HCT116 (cell line): Measurements from ENCODE around the gene CCDC57. TPM values are rescaled to one million over a fixed set of nuclear protein-coding genes. Genes with fewer than 3 reads are reported as not detected.

Experiments
- ATAC-seq: fragments of 200-7000 bp; cut with Tn5 transposase; 2 replicates; pipeline ENCODE4 v1.9.1; 2020; ENCODE audit warnings: mild to moderate bottlenecking, moderate library complexity
- BruUV-seq: library from RNA; stranded (reverse); fragments of 400-500 nt; replicated peaks from 2 replicates; lab custom pipeline; 2021; lab: Mats Ljungman, UMichigan
- CTCF ChIA-PET: fragments of 300-600 bp; sonication (Branson Sonifier 250); formaldehyde crosslinking; loops from one replicate; lab custom pipeline; 2021; ENCODE audit warnings: antibody characterized with exemption; lab: Charles Lee
- POLR2A ChIA-PET: fragments of 300-600, 350-600 bp; sonication (Branson Sonifier 250); formaldehyde crosslinking; loops from one replicate; lab custom pipeline; 2021; ENCODE audit warnings: antibody characterized with exemption; lab: Charles Lee
- RAD21 ChIA-PET, 2 experiments: fragments of 300-600 bp; sonication (Branson Sonifier 250); formaldehyde crosslinking; loops; one replicate each; lab custom pipeline; 2023; ENCODE audit warnings: low total read pairs in 2 of 2; ENCODE audit not compliant: uncharacterized antibody in 2 of 2, unreplicated experiment in 2 of 2, low non-redundant PET in 1 of 2; lab: Charles Lee
- DNase-seq: peaks from one replicate; pipeline ENCODE4 v3.0.0-alpha.2; 2010; ENCODE audit warnings: low read depth, low spot score
- H2AFZ ChIP-seq: fragments of 200-600 bp; shearing (Covaris generic), sonication (generic); 2 replicates; pipeline ENCODE4 v1.6.1; 2017; ENCODE audit warnings: low read depth, mixed run types, mixed read lengths, antibody characterized with exemption, low read length; ENCODE audit not compliant: poor library complexity, severe bottlenecking
- H3K27ac ChIP-seq: 2 replicates; pipeline ENCODE4 v1.5.1; 2012; ENCODE audit warnings: low read depth, low read length
- H3K27me3 ChIP-seq: fragments of 200-600 bp; sonication (generic); 2 replicates; pipeline ENCODE4 v1.6.1; 2016; ENCODE audit warnings: mixed run types, low read length, mixed read lengths; ENCODE audit not compliant: insufficient read depth
- H3K36me3 ChIP-seq, 2 experiments: fragments of 200-500 bp in 1 of 2; fragments of 200-600 bp in 1 of 2; sonication (Bioruptor generic) in 1 of 2; sonication (generic) in 1 of 2; 2 replicates each; pipeline versions ENCODE4 v1.5.1 to v1.6.1; 2014 to 2016; ENCODE audit warnings: low read length in 2 of 2, inconsistent platforms in 1 of 2, mixed read lengths in 1 of 2, mixed run types in 1 of 2; ENCODE audit not compliant: insufficient read depth in 2 of 2, control insufficient read depth in 1 of 2
- H3K4me1 ChIP-seq, 2 experiments: fragments of 200-600 bp in 1 of 2; sonication (generic) in 1 of 2; 2 replicates each; pipeline versions ENCODE4 v1.5.1 to v1.6.1; 2012 to 2017; ENCODE audit warnings: low read length in 2 of 2, inconsistent platforms in 1 of 2, mild to moderate bottlenecking in 1 of 2, mixed read lengths in 1 of 2, mixed run types in 1 of 2, moderate library complexity in 1 of 2; ENCODE audit not compliant: insufficient read depth in 2 of 2, control insufficient read depth in 1 of 2
- H3K4me2 ChIP-seq: fragments of 200-600 bp; sonication (generic); 2 replicates; pipeline ENCODE4 v1.6.1; 2017; ENCODE audit warnings: mixed run types, low read length, mixed read lengths
- H3K4me3 ChIP-seq, 2 experiments: fragments of 200-600 bp in 1 of 2; sonication (generic) in 1 of 2; replicated peaks in 1 of 2; 2 replicates each; pipeline ENCODE4 v1.5.1; 2011 to 2016; ENCODE audit warnings: low read length in 2 of 2, control low read depth in 1 of 2, low read depth in 1 of 2, mild to moderate bottlenecking in 1 of 2, mixed read lengths in 1 of 2, mixed run types in 1 of 2
- H3K79me2 ChIP-seq: fragments of 200-600 bp; sonication (generic); 2 replicates; pipeline ENCODE4 v1.6.1; 2017; ENCODE audit warnings: mild to moderate bottlenecking, mixed run types, low read length, moderate library complexity, mixed read lengths; ENCODE audit not compliant: insufficient read depth
- H3K9ac ChIP-seq: fragments of 200-600 bp; sonication (generic); 2 replicates; pipeline ENCODE4 v1.6.1; 2016; ENCODE audit warnings: low read length, mixed read lengths
- H3K9me2 ChIP-seq: fragments of 200-600 bp; sonication (generic), shearing (Covaris generic); 2 replicates; pipeline ENCODE4 v1.6.1; 2017; ENCODE audit warnings: mixed run types, mild to moderate bottlenecking, moderate library complexity; ENCODE audit not compliant: insufficient read depth
- H3K9me3 ChIP-seq, 2 experiments: fragments of 200-500 bp in 1 of 2; fragments of 200-600 bp in 1 of 2; sonication (Bioruptor generic) in 1 of 2; sonication (generic) in 1 of 2; 2 replicates each; pipeline ENCODE4 v1.6.1; 2014 to 2017; ENCODE audit warnings: low read length in 2 of 2, mixed read lengths in 2 of 2, inconsistent platforms in 1 of 2, low read depth in 1 of 2, mild to moderate bottlenecking in 1 of 2, mixed run types in 1 of 2, moderate library complexity in 1 of 2; ENCODE audit not compliant: control insufficient read depth in 1 of 2, insufficient read depth in 1 of 2
- H4K20me1 ChIP-seq: fragments of 200-600 bp; sonication (generic), shearing (Covaris generic); 2 replicates; pipeline ENCODE4 v1.6.1; 2017; ENCODE audit warnings: mixed run types, mild to moderate bottlenecking, moderate library complexity; ENCODE audit not compliant: insufficient read depth
- CBX3 ChIP-seq: IDR thresholded peaks from 2 replicates; pipeline ENCODE4 v1.6.1; 2012; ENCODE audit warnings: low read depth
- CEBPB ChIP-seq: IDR thresholded peaks from 2 replicates; pipeline ENCODE4 v1.6.1; 2012; ENCODE audit warnings: low read depth
- ELF1 ChIP-seq: IDR thresholded peaks from 2 replicates; pipeline ENCODE4 v1.6.1; 2012; ENCODE audit warnings: low read depth, borderline replicate concordance
- EZH2 ChIP-seq: fragments of 200-600 bp; sonication (generic); IDR thresholded peaks from 2 replicates; pipeline ENCODE4 v1.6.1; 2017; ENCODE audit warnings: antibody characterized with exemption, mixed run types
- EZH2phosphoT487 ChIP-seq: fragments of 200-600 bp; IDR thresholded peaks from 2 replicates; pipeline ENCODE4 v1.6.1; 2018; ENCODE audit warnings: antibody characterized with exemption, borderline replicate concordance
- FOSL1 ChIP-seq: IDR thresholded peaks from 2 replicates; pipeline ENCODE4 v1.6.1; 2012; ENCODE audit warnings: low read depth
- POLR2A ChIP-seq: IDR thresholded peaks from 2 replicates; pipeline ENCODE4 v1.7.0; 2011; ENCODE audit warnings: borderline replicate concordance; ENCODE audit not compliant: insufficient read depth, insufficient read length; ENCODE audit errors: extremely low read depth
- RAD21 ChIP-seq: IDR thresholded peaks from 2 replicates; pipeline ENCODE4 v1.6.1; 2012; ENCODE audit warnings: low read depth, mild to moderate bottlenecking
- YY1 ChIP-seq: IDR thresholded peaks from 2 replicates; pipeline ENCODE4 v1.6.1; 2011; ENCODE audit warnings: low read length, low read depth, moderate library complexity, mild to moderate bottlenecking; ENCODE audit not compliant: insufficient replicate concordance; ENCODE audit errors: extremely low read depth
- ZFX ChIP-seq: fragments of 450-650 bp; IDR thresholded peaks from 2 replicates; pipeline ENCODE4 v1.6.1; 2017
- ZNF274 ChIP-seq: fragments of 200-500 bp; sonication (Bioruptor generic); IDR thresholded peaks from 2 replicates; pipeline ENCODE4 v1.6.1; 2014; ENCODE audit warnings: mild to moderate bottlenecking, low read depth, low read length, inconsistent platforms
- intact Hi-C: fragments of 100-400 bp; cut with micrococcal nuclease; formaldehyde crosslinking; loops from 2 replicates; pipeline ENCODE4 v1.10.0; 2022
- total RNA-seq: library from RNA; stranded (reverse); gene quantifications from one replicate; pipeline ENCODE4 v1.2.1, GENCODE V29; 2021; ENCODE audit not compliant: unreplicated experiment
- TF ChIP-seq, protein P1 (sequence below): IDR thresholded peaks from 2 replicates; pipeline ENCODE4 v1.6.1; 2011; ENCODE audit warnings: mild to moderate bottlenecking, low read length, moderate library complexity; ENCODE audit not compliant: insufficient replicate concordance; ENCODE audit errors: extremely low read depth
- TF ChIP-seq, protein P2 (sequence below), 3 experiments: fragments of 200-600 bp in 1 of 3; sonication (generic) in 1 of 3; IDR thresholded peaks in 2 of 3; conservative IDR thresholded peaks in 1 of 3; 2 replicates each; pipeline ENCODE4 v1.5.1; 2012 to 2017; ENCODE audit warnings: low read depth in 2 of 3, low read length in 2 of 3, antibody characterized with exemption in 1 of 3, borderline replicate concordance in 1 of 3, control low read depth in 1 of 3, mild to moderate bottlenecking in 1 of 3, mixed read lengths in 1 of 3, mixed run types in 1 of 3, moderate library complexity in 1 of 3; ENCODE audit not compliant: insufficient read depth in 1 of 3
- TF ChIP-seq, protein P3 (sequence below): IDR thresholded peaks from 2 replicates; pipeline ENCODE4 v1.6.1; 2012

Gene CCDC57
- total RNA-seq, 1 experiment from 2014 or later: 143 TPM

DNA sequence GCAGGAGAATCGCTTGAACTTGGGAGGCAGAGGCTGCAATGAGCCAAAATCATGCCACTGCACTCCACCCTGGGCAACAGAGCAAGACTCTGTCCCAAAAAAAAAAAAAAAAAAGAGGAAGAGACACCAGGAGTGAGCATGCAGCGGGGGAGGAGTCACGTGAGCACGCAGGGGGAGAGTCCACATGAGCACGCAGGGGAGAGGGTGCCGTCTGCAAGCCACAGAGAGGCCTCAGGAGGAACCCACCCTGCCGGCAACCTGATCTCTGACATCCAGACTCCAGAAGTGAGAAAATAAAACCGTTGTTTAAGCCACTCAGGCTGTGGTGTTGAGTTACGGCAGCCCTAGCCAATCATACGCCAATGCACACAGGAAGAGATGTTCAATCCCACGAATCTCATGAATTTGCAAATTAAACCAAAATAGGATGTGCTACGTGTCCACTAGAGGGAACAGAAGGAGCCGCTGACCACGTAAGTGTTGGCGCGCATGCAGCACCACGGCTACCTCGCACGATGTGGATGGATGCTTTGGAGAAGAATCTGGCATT, 42.2 kb downstream of the CCDC57 start:
- no peaks in the 10 kb centered on the region for H3K9me2 ChIP-seq
- BruUV-seq: no TSS peak
- POLR2A ChIA-PET: no interaction called here
- DNase-seq: no peak
- TF ChIP-seq EZH2 (no peak), CBX3 (no peak), ELF1 (no peak), CEBPB (no peak), FOSL1 (no peak), ZNF274 (no peak)
- TF ChIP-seq, protein P1, sequence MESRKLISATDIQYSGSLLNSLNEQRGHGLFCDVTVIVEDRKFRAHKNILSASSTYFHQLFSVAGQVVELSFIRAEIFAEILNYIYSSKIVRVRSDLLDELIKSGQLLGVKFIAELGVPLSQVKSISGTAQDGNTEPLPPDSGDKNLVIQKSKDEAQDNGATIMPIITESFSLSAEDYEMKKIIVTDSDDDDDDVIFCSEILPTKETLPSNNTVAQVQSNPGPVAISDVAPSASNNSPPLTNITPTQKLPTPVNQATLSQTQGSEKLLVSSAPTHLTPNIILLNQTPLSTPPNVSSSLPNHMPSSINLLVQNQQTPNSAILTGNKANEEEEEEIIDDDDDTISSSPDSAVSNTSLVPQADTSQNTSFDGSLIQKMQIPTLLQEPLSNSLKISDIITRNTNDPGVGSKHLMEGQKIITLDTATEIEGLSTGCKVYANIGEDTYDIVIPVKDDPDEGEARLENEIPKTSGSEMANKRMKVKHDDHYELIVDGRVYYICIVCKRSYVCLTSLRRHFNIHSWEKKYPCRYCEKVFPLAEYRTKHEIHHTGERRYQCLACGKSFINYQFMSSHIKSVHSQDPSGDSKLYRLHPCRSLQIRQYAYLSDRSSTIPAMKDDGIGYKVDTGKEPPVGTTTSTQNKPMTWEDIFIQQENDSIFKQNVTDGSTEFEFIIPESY: no peak
- RAD21 ChIA-PET: no interaction called here
- CTCF ChIA-PET: no interaction called here
- H3K27ac ChIP-seq: no peak overlapping the region
- no peak for ATAC-seq
- H3K36me3 ChIP-seq: peaks cover 10 to 22% of the 10 kb centered on the region in 2 experiments; a peak in 3 of 4 replicates
- no peak overlapping the region for H3K9ac ChIP-seq
- H3K4me3 ChIP-seq: no peak overlapping the region
- H3K9me3 ChIP-seq: no peaks in the 10 kb centered on the region
- no peaks in the 10 kb centered on the region for H4K20me1 ChIP-seq
- no peaks in the 10 kb centered on the region for H3K27me3 ChIP-seq
- H2AFZ ChIP-seq: no peak overlapping the region
- no peak overlapping the region for H3K4me2 ChIP-seq
- no peaks in the 10 kb centered on the region for H3K4me1 ChIP-seq
- intact Hi-C loops: no loop called here
- H3K79me2 ChIP-seq: no peaks in the 10 kb centered on the region

DNA sequence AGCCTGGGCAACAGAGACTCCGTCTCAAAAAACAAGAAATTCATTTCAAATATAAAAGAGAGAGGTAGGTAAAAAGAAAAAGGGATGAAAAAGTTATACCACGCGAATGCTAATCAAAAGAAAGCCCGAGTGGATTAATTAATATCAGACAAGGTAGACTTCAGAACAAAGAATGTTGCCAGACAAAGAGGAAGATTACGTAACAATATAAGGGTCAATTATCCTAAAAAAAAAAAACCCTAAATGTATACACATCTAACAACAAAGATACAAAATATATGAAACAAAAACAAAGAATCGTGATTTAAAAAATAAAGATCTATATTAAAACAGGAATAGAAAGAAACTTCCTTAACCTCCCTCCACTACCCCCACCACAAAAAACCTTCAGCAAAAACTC, 44.1 kb downstream of the CCDC57 start:
- no peak for ATAC-seq
- peaks cover 7 to 22% of the 10 kb centered on the region in 2 experiments; a peak in 3 of 4 replicates for H3K36me3 ChIP-seq
- ChIA-PET POLR2A (no interaction called here), RAD21 (no interaction called here), CTCF (no interaction called here)
- H2AFZ ChIP-seq: no peak overlapping the region
- no peaks in the 10 kb centered on the region for H3K4me1 ChIP-seq
- BruUV-seq: no TSS peak
- H3K9ac ChIP-seq: no peak overlapping the region
- no peak overlapping the region for H3K4me3 ChIP-seq
- H3K79me2 ChIP-seq: no peaks in the 10 kb centered on the region
- H3K4me2 ChIP-seq: no peak overlapping the region
- no peaks in the 10 kb centered on the region for H3K9me2 ChIP-seq
- no peaks in the 10 kb centered on the region for H3K9me3 ChIP-seq
- H3K27me3 ChIP-seq: no peaks in the 10 kb centered on the region
- no peaks in the 10 kb centered on the region for H4K20me1 ChIP-seq
- intact Hi-C loops: no loop called here
- no peak for DNase-seq
- H3K27ac ChIP-seq: no peak overlapping the region
- TF ChIP-seq ZFX (no peak), ZNF274 (no peak), YY1 (no peak), RAD21 (no peak), ELF1 (no peak), POLR2A (no peak), EZH2phosphoT487 (no peak)
- TF ChIP-seq, protein P1: no peak
- TF ChIP-seq, protein P2, sequence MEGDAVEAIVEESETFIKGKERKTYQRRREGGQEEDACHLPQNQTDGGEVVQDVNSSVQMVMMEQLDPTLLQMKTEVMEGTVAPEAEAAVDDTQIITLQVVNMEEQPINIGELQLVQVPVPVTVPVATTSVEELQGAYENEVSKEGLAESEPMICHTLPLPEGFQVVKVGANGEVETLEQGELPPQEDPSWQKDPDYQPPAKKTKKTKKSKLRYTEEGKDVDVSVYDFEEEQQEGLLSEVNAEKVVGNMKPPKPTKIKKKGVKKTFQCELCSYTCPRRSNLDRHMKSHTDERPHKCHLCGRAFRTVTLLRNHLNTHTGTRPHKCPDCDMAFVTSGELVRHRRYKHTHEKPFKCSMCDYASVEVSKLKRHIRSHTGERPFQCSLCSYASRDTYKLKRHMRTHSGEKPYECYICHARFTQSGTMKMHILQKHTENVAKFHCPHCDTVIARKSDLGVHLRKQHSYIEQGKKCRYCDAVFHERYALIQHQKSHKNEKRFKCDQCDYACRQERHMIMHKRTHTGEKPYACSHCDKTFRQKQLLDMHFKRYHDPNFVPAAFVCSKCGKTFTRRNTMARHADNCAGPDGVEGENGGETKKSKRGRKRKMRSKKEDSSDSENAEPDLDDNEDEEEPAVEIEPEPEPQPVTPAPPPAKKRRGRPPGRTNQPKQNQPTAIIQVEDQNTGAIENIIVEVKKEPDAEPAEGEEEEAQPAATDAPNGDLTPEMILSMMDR (IDR thresholded peaks at IDR 0.05 in 2 of 3, conservative IDR thresholded peaks at IDR 0.05 in 1 of 3; ENCODE audit: borderline replicate concordance in 1 of 3, insufficient read depth in 1 of 3, low read depth in 2 of 3, low read length in 2 of 3): no peak
- TF ChIP-seq, protein P3, sequence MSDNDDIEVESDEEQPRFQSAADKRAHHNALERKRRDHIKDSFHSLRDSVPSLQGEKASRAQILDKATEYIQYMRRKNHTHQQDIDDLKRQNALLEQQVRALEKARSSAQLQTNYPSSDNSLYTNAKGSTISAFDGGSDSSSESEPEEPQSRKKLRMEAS: no peak
